Uterus (tissue), 4 donors: ENCODE measurements around the gene KCNF1. TPM values are rescaled to one million over a fixed set of nuclear protein-coding genes. Genes with fewer than 3 reads are reported as not detected.

Experiments
- DNase-seq, 2 donors: peaks; one replicate each; pipeline ENCODE4 v3.0.0-alpha.2; 2019 to 2020
- H3K27ac ChIP-seq, 2 donors: fragments of 200-600 bp; sonication (generic); 1 replicate in 1 of 2; 2 replicates in 1 of 2; pipeline ENCODE4 v1.5.1; 2016 to 2018
- H3K27me3 ChIP-seq, 2 donors: fragments of 200-600 bp; sonication (generic); one replicate each; pipeline ENCODE4 v1.5.1; 2018 to 2019; ENCODE audit warnings: control low read depth in 1 of 2
- H3K36me3 ChIP-seq, 2 donors: fragments of 200-600 bp; sonication (generic); one replicate each; pipeline ENCODE4 v1.5.1; 2019; ENCODE audit warnings: control low read depth in 1 of 2
- H3K4me1 ChIP-seq, 2 donors: fragments of 200-600 bp; sonication (generic); one replicate each; pipeline ENCODE4 v1.5.1; 2018 to 2019; ENCODE audit warnings: control low read depth in 1 of 2
- H3K4me3 ChIP-seq, 2 donors: fragments of 200-600 bp; sonication (generic); 1 replicate in 1 of 2; 2 replicates in 1 of 2; pipeline ENCODE4 v1.5.1; 2018 to 2019; ENCODE audit warnings: mild to moderate bottlenecking in 1 of 2
- H3K9me3 ChIP-seq, 2 donors: fragments of 200-600 bp; sonication (generic); one replicate each; pipeline ENCODE4 v1.5.1; 2019; ENCODE audit warnings: control low read depth in 1 of 2
- POLR2A ChIP-seq, 2 donors: fragments of 450-650 bp; IDR thresholded peaks; one replicate each; pipeline ENCODE4 v1.6.1; 2016; ENCODE audit warnings: antibody characterized with exemption in 2 of 2, mild to moderate bottlenecking in 1 of 2, moderate library complexity in 1 of 2
- intact Hi-C: fragments of 100-400 bp; cut with DNase I; formaldehyde crosslinking; loops from one replicate; pipeline ENCODE4 v1.15.1; 2023; ENCODE audit warnings: low total_unique reads
- total RNA-seq, 4 donors: library from RNA; depleted of rRNA in 3 of 4; stranded (reverse); fragments of >200 nt in 3 of 4; gene quantifications; one replicate each; pipeline versions ENCODE4 v1.1.0 to v1.2.4, GENCODE V29; 2014 to 2023
- TF ChIP-seq, protein P1 (sequence below), 4 experiments: fragments of 200-600 bp in 2 of 4; fragments of 450-650 bp in 2 of 4; sonication (generic) in 2 of 4; IDR thresholded peaks; one replicate each; pipeline ENCODE4 v1.5.1; 2016 to 2019; ENCODE audit warnings: antibody characterized with exemption in 4 of 4, mild to moderate bottlenecking in 2 of 4, moderate library complexity in 1 of 4
- donor health status: DM: yes; HTN: yes; CAD: no.

Gene KCNF1
- total RNA-seq, 4 donors from 2014 or later, result 0.21 TPM; not detected in 3

- Histone ChIP-seq H3K4me1 (no peaks in the 10 kb centered on the region), H3K27ac (no peak overlapping the region), H3K36me3 (no peaks in the 10 kb centered on the region), H3K27me3 (no peaks in the 10 kb centered on the region), H3K9me3 (no peaks in the 10 kb centered on the region), H3K4me3 (no peak overlapping the region)
- intact Hi-C loops, result no loop called here
- no peak for DNase-seq
- TF ChIP-seq, protein P1, sequence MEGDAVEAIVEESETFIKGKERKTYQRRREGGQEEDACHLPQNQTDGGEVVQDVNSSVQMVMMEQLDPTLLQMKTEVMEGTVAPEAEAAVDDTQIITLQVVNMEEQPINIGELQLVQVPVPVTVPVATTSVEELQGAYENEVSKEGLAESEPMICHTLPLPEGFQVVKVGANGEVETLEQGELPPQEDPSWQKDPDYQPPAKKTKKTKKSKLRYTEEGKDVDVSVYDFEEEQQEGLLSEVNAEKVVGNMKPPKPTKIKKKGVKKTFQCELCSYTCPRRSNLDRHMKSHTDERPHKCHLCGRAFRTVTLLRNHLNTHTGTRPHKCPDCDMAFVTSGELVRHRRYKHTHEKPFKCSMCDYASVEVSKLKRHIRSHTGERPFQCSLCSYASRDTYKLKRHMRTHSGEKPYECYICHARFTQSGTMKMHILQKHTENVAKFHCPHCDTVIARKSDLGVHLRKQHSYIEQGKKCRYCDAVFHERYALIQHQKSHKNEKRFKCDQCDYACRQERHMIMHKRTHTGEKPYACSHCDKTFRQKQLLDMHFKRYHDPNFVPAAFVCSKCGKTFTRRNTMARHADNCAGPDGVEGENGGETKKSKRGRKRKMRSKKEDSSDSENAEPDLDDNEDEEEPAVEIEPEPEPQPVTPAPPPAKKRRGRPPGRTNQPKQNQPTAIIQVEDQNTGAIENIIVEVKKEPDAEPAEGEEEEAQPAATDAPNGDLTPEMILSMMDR (IDR thresholded peaks at IDR 0.05), result no peak
- no peak for TF ChIP-seq POLR2A (IDR thresholded peaks at IDR 0.05)
Measured at GRCh38 chr2:10904455-10904854, 7.3 kb upstream of the KCNF1 start.

DNA sequence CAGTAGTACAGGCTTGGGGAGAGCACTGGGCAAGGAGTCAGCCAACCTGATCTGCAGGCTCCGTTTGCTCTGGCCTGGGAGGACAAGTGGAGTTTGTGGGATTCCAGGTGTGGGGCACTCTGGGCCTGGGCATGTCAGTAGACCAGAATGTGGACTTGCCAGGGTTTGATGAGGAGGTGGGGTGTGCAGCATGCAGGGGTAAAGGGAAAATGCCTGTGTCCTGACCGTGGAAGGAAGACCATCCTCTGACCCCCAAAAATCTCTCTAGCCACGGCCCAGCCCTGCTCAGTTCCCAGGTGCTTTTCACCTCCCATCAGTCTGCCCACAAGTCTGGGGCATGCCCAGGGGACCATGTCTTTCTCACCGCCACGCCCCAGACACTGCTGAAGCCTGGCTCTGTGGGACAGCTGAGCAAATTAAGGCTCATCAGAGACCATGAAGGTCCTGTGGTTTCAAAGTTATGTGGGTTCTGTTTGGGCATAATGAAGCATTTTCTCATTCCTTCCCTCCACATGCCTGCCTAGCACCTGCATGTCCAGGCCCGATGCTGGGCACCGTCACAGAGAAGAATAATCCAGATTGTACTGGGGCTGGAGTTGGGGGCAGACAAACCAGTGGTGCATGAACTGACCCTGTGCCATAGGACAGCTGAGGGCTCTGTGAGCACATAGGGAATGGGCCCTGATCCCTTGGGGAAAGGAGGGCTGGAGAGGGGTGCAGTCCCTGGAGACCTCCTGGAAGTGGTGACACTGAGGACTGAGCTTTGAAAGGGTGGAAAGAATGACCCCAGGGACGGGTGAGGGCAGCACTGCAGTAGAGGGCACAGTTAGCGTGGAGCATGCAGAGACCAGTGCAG lies 6.5 kb upstream of the KCNF1 start:
- TF ChIP-seq, protein P1 (IDR thresholded peaks at IDR 0.05), result no peak
- no peak for TF ChIP-seq POLR2A (IDR thresholded peaks at IDR 0.05)
- H3K36me3 ChIP-seq, result no peaks in the 10 kb centered on the region
- H3K4me1 ChIP-seq, result no peaks in the 10 kb centered on the region
- no peak for DNase-seq
- H3K27ac ChIP-seq, result no peak overlapping the region
- H3K27me3 ChIP-seq, result no peaks in the 10 kb centered on the region
- intact Hi-C loops, result no loop called here
- H3K4me3 ChIP-seq, result no peak overlapping the region
- no peaks in the 10 kb centered on the region for H3K9me3 ChIP-seq

DNA sequence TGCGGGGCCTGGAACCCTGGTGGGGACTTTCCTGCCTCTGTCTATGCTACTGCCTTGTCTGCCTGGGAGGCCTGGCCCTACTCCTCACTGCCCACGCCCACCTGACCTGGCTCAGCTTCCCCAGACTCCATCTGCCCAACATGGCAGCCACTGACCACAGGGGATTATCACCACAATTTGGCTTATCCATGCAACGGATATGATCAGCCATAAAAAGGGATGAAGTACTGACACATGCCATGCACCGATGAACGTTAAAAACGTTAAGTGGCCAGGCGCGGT lies 5.9 kb upstream of the KCNF1 start:
- H3K4me1 ChIP-seq, result no peaks in the 10 kb centered on the region
- H3K36me3 ChIP-seq, result no peaks in the 10 kb centered on the region
- no peak for TF ChIP-seq POLR2A (IDR thresholded peaks at IDR 0.05)
- TF ChIP-seq, protein P1 (IDR thresholded peaks at IDR 0.05), result no peak
- H3K9me3 ChIP-seq, result no peaks in the 10 kb centered on the region
- intact Hi-C loops, result no loop called here
- no peaks in the 10 kb centered on the region for H3K27me3 ChIP-seq
- H3K27ac ChIP-seq, result no peak overlapping the region
- no peak for DNase-seq
- H3K4me3 ChIP-seq, result no peak overlapping the region

DNA sequence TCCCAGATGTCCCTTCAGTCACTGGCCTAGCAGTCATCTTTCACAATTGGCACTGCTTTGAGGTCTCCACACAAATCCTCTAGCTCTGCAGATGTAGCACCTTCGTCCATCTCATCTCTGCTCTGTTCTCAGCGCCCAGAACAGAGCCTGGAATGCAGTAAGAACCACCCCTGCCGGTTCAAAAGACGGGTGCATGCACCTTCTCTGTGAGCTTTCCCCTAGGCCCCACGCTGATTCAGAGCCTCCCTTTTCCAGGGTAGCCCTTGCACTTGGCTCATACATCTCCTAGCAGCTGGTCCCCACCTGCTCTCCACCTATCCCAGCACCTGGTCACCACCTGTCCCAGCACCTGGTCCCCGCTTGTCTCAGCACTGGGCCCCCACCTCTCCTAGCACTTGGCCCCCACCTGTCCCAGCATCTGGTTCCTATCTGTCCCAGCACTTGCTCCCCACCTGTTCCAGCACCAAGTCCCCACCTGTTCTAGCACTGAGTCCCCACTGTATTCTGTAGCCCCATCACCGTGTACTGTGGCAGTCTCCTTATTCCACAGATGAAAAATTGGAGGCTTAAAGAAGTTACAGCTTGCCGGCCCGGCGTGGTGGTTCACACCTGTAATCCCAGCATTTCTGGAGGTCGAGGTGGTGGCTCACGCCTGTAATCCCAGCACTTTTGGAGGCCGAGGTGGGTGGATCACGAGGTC lies 4.7 kb upstream of the KCNF1 start:
- intact Hi-C loops, result no loop called here
- Histone ChIP-seq H3K27ac (no peak overlapping the region), H3K4me1 (no peaks in the 10 kb centered on the region), H3K9me3 (no peaks in the 10 kb centered on the region), H3K4me3 (no peak overlapping the region), H3K36me3 (no peaks in the 10 kb centered on the region), H3K27me3 (no peaks in the 10 kb centered on the region)
- no peak for DNase-seq
- no peak for TF ChIP-seq POLR2A (IDR thresholded peaks at IDR 0.05)
- TF ChIP-seq, protein P1 (IDR thresholded peaks at IDR 0.05), result no peak

GRCh38 chr2:10908195-10908594 lies 3.5 kb upstream of the KCNF1 start:
- intact Hi-C loops, result no loop called here
- Histone ChIP-seq H3K4me3 (no peak overlapping the region), H3K9me3 (no peaks in the 10 kb centered on the region), H3K36me3 (no peaks in the 10 kb centered on the region), H3K27me3 (peaks cover 0 to 9% of the 10 kb centered on the region in 2 donors), H3K4me1 (no peaks in the 10 kb centered on the region), H3K27ac (no peak overlapping the region)
- DNase-seq, result no peak
- no peak for TF ChIP-seq POLR2A (IDR thresholded peaks at IDR 0.05)
- TF ChIP-seq, protein P1 (IDR thresholded peaks at IDR 0.05), result no peak
